Smooth muscle cell of the brain vasculature (primary cell): ENCODE results near the gene USP46.
A peak's percentile ranks its signal among the peaks of the same experiment; 100 is the strongest.

Experiments used
- DNase-seq: peaks from one replicate; pipeline ENCODE4 v3.0.0-alpha.2; 2012; ENCODE audit warnings: low read depth, low spot score

USP46 gene

DNA sequence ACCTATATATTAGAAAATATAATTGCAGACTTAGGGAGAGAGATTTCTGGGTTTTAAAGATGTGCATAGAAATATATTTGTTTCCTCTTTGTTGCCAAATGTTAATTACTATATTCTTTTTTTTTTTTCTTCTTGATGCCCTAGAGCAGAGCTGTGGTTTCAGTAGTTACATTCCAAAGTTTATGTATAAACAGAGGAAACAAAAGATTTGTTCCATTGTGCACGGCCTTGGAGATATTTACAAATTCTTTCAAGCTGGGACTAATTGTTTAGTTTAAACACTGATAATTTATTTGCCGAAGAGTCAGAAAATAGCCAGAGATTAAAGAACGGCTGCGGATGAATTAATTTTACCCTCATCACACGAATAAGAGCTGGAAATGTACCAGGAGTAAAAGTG, 85.1 kb downstream of the USP46 start:
- no peak for DNase-seq

DNA sequence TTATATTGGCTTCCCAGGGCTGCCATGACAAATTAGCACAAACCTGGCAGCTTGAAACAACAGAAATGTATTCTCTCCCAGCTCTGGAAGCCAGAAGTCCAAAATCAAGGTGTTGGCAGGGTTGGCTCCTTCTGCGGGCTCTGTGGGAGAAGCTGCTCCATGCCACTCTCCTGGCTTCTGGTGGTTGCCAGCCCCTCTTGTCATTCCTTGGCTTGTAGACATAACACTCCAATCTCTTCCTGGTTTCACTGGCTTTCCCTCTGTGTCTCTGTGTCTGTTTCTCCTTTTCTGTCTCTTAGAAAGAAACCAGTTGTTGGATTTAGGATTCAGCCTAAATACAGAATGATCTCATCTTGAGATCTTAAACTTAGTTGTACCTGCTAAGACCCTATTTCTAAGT, 85.5 kb downstream of the USP46 start:
- DNase-seq = no peak

GRCh38 chr4:52572936-52573485, 86.1 kb downstream of the USP46 start:
- DNase-seq = no peak

- DNase-seq = no peak
Measured at GRCh38 chr4:52568351-52568750, 90.8 kb downstream of the USP46 start.

DNA sequence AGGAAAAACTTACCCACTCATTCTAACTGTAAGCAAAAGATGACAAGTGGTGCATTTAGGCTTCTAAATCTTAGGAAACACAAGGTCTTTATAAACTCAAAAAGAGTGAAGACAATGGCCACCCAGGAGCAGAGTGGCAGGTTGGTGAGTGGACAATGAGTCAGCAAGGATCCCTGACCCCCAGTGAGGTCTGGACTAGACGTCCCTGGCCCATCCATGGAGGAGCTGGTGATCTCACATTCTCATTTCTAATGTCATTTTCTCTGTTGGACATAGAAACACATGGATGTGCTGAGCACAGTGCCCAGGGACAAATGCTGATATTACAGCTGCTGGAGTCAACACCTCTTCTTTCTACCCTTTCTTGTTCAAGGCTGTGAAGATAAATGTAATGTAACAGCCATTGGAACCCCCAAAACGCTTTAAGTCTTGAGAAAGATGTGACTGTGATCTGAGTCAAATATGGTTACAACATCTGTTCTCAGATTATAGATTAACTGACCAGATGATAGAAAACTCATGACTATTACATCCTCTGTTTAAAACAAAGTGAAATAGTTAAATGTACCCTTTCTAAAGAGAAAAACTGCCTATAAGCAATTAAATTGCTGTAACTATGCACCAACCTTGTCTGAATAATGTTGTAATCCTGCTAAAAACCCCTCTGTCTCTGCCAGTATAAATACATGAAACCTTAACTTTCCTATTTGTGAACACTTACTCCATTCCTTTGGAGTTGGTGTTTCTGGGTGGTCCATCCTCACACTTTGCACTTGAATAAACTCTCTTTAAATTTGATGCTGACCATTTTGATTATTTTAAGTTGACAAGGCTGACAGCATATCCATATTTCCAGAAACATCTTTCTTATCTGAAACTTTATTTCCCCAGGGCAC, 92.7 kb downstream of the USP46 start:
- DNase-seq = no peak

GRCh38 chr4:52560844-52561280, 98.2 kb downstream of the USP46 start:
- DNase-seq = no peak

- no peak for DNase-seq
Measured at GRCh38 chr4:52555356-52555716, 103.8 kb downstream of the USP46 start.

DNA sequence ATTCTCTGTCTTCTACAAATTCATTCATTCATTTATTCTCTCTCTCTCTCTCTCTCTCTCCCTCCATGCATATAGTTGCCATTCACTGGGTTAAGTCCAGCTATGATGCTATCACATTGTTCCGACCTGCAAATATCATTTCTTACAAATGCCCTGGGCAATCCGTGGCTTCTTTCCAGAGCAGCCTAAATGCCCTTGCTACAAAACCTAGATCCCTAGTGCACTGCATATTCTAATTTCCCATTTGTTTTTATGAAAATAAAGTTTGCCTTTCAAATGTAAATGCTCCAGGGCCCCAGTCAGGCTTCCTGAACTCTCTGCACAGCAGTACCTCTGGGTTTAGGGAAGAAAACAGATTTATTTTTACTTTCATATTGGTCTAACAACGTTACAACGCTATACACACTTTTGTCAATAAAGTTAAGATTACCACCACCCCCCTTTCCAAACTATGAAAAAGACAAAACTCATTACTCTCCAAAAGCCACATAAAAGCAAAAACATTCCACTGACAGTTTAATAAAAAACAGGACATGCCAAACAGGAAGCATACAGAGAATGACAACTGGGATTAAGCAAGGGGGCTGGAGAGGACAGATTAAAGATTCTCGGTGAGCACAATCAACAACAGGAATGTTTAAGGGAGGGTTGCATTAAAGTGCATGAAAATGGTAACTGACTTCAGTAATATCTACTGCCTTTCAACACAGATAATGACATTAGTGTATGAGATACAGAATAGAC, 104.3 kb downstream of the USP46 start:
- no peak for DNase-seq

DNA sequence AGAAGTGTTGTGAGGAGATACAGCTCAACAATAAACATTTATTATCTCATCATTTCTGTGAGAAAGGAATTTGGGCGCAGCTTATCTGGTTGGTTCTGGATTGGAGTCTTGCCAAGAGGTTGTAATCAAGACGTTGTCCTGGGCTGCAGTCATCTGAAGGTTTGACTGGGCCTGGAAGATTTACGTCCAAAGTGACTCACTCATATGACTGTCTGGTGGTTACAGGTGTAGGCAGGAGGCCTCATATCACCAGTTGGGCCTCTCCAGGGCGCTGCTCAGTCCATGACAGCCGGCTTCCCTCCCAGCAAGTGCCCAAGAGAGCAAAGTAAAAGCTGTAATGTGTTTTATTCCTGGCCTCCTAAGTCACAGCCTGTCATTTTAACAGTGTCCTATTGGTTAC, 106.3 kb downstream of the USP46 start:
- no peak for DNase-seq

DNA sequence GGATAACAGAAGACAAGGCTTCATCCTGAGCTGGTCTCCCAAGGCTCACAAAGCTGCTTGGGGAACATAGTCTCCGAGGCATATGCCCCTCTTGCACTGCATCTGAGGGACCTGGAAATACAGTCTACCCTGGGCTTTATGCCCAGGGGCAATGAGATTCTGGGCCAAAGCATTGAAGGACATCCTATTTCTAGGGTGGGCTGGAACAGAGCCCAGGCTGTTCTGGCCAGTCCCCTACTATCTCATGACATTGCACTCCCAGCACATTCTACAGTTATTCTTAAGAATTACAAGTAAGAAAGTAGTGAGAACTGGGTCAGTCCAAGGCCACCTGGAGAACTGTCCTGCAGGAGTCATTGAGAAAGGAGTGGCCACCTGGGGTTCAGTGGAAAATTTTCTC, 107.6 kb downstream of the USP46 start:
- DNase-seq = no peak

DNA sequence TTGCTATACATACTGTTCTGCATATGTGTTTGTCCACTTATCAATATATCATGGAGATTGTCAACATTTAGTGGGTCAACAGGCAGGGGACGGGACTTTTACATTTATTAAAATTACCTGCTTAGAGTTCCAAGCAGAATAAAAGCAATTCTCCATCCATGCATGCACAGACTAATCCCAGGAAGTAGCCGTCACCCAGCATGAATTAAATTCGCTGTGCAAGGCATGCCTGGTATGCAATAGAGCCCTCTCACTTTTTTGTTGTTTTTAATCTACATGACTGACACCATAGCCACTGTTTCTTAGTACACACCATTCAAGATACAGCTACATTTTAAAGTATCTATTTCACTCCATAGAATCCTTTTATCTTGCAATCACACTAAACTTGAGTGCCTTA, 108.9 kb downstream of the USP46 start:
- DNase-seq = no peak

- DNase-seq = no peak
Measured at GRCh38 chr4:52548818-52549570, 110.1 kb downstream of the USP46 start.

GRCh38 chr4:52546449-52546848, 112.7 kb downstream of the USP46 start:
- no peak for DNase-seq

GRCh38 chr4:52545099-52546069, 113.7 kb downstream of the USP46 start:
- peak; percentile 33 for DNase-seq
